HG03575 (cell line): ENCODE measurements around the gene GRAP.
"Not testable (repeated sequence)": the region's sequence is repeated elsewhere in the genome, so short reads cannot be mapped to it uniquely, and the experiment has no call there.

Experiments used
- ATAC-seq: cut with Tn5 transposase; IDR thresholded peaks from one replicate; pipeline ENCODE4 v1.9.1; 2021; ENCODE audit not compliant: unreplicated experiment, insufficient number of reproducible peaks, low FRiP score; ENCODE audit errors: extremely low read depth

Gene GRAP

DNA sequence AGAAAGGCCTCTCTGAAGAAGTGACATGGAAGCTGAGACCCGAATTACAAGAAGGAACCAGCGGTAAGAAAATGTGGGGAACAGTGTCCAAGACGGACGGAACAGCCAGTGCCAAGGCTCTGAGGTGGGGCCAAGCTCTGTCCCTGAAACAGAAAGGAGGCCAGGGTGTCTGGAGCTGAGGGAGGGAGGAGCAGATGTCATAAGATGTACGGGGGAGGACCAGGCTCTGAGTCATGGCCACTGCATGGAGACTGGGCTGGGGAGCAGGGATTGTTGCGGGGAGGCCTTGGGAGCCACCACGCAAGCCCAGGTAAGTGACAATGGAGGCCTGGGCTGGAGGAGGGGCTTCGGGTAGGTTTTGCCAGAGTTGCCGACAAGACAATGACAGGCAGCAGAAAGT lies 2.1 kb downstream of the GRAP start:
- ATAC-seq, result not testable (repeated sequence)

- not testable (repeated sequence) for ATAC-seq
Measured at GRCh38 chr17:19043032-19043431, 3.7 kb downstream of the GRAP start.

- ATAC-seq, result not testable (repeated sequence)
Measured at GRCh38 chr17:19042369-19042768, 4.4 kb downstream of the GRAP start.

- ATAC-seq, result not testable (repeated sequence)
Measured at GRCh38 chr17:19041871-19042270, 4.9 kb downstream of the GRAP start.

- not testable (repeated sequence) for ATAC-seq
Measured at GRCh38 chr17:19040350-19040749, 6.4 kb downstream of the GRAP start.

DNA sequence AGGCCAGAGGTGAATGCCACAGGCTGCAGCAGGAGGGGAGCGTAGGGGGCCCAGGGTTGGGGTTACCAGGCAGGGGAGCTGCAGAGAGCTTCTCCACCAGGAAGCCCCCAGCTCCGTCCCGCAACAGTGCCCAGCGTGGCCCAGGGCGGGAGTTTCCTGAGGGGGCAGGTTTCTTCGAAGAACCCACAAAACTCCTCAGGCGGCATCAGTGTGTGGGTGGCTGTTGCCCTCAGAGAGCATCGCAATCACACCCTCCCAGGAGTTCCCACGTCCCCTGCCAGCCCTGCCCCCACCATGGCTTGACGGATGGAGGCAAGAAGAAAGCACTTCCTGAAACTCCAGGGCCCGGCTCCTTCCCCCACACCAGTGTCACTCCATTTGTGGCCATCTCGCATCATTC lies 8.0 kb downstream of the GRAP start:
- ATAC-seq, result not testable (repeated sequence)

- not testable (repeated sequence) for ATAC-seq
Measured at GRCh38 chr17:19038007-19038406, 8.8 kb downstream of the GRAP start.

DNA sequence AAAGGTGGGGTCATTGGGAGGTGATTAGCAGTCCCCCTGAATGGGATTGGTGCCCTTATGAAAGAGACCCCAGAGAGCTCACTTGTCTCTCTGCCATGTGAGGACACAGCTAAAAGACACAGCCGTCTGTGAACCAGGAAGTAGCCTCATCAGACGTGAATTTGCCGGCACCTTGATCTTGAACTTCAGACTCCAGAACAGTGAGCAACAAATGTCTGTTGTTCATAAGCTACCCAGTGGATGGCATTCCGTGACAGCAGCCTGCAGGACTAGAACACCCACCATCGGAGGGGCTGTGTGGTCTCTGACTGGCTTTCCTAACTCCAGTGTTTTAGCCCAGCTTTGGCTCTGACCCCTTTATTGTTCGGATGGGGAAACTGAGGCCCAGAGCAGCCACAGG lies 9.2 kb downstream of the GRAP start:
- not testable (repeated sequence) for ATAC-seq

- not testable (repeated sequence) for ATAC-seq
Measured at GRCh38 chr17:19036186-19036585, 10.6 kb downstream of the GRAP start.

DNA sequence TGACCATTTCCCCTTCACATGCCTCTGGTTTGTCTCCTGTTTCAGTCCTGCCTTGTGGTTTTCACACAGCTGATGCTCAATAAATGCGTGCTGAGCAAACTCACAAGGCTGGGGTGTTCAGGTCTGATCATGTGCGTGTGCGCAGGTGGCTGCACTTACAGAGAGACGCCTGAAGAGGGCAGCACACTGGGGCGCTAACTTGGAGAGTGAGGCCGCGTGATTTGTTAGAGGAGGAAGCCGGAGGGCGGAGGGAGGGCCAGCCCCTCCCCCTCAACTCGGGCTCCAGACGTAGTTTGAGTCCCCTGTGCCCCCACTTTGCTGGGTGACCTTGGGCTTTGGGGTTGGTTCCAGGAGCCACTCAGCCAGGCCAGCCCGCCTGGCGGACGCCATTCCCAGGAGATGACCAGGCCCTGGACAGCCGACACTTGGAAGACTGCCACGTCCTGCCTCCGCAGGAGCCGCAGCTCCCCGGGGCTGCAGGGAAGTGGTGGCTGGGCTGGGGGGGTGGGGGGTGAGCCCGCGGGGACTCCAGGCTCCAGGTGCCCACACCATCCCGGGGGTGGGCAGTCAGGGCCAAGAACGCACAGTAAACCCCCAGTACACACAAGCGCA lies 14.3 kb downstream of the GRAP start:
- ATAC-seq, result not testable (repeated sequence)

- not testable (repeated sequence) for ATAC-seq
Measured at GRCh38 chr17:19031729-19032128, 15.0 kb downstream of the GRAP start.

DNA sequence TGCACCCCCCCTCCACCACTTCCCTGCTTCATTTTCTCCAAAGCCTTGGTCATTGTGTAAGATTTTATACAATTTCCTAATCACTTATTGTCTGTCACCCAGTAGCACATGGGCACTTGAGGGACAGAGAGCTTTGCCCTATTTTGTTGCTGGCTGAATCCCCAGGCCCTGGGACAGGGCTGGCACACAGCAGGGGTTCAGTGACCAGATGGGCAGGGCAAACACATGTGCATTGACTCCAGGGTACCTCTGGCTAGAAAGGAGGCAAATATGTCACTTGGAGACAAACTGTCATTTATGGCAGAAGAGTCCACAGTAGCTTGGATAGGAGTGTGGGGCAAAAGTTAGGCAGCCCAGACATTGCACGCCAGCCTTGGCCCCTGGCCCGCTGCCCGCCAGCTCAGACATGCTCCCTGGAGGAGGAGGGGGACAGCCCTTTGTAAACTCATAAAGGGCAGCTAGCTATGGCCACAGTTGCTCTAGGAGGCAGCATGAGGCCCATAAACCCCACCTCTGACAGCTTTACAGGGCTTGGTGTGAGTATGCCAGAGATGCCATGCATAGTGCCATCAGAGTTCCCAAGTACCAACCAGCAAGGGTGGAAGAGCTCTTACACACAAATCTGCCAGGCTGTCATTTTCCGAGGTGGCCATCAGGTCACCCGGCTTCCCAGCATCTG lies 15.8 kb downstream of the GRAP start:
- ATAC-seq, result not testable (repeated sequence)

DNA sequence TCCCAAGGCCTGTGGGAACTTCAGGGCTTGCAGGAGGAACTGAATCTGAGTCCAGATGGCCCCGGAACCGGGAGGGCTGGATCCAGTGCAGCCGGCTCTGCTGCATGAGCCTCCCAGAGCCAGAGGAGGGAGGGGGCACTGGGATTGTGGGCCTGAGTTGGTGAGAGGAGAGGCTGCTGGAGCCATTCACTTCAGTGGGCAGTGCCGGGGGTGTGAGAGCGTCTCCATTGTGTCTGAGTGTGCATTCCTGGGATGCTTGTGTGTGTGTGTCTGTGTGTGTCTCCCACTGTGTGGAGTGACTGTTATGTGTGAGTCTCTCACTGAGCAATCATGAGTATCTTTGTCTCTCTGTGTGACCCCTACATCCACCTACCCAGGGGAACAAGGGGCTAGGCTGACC lies 17.0 kb downstream of the GRAP start:
- ATAC-seq, result not testable (repeated sequence)

- ATAC-seq, result not testable (repeated sequence)
Measured at GRCh38 chr17:19028671-19029070, 18.1 kb downstream of the GRAP start.

- no peak for ATAC-seq
Measured at GRCh38 chr17:19024101-19025078, 22.4 kb downstream of the GRAP start.

DNA sequence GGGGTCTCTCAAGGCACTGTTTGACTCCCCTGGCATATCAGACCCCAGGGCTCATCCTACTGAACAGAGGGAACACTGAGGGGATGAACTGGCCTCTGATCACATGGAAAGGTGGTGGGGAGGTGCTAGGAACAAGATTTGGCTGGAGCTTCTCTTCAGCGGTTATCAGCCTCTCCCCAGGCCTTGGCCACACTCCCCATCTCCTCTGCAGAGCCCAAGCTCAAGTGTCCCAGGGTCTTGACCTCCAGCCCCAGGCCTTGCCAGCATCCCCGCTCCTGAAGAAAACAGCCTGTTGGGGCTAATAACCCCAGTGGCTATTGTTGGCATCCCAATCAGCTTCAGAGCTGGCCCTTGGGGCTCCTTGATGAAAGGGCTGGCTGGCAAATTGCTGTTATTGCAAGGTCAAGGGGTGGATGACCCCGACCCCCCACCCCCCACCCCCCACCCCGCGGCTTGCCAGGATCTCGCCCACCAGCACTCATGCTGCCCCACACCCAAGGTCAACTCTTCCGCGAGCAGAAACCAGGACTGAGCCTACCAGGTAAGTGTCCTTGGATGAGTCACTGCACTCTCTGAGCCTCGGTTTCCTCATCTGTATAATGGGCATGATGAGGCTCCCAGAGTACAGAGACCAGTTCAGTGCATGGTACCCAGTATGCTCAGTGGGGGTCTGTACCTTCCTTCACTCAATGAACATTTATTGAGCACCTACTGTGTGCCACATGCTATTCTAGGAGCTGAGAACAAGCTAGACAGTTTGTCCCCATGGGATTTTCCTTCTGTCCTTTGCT lies 23.4 kb downstream of the GRAP start:
- ATAC-seq, result no peak

DNA sequence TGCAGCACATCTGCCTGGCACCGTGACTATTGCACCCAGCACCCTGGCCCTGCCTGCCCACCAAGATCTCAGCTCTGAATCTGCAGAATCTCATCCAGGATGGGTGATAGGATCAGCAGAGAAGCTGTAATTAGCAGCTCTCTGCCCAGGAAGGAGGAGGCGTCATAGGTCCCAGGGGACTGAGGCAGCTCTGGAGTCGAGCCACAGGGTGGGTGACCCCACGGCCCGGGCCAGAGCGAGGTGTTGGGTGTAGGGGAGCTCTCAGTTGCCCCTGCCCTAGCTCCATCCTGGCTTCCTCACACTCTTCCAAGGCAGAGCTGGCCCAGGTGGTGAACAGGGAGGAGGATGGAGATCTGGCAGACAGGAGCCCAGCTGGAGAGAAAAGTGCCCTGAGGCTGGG lies 24.0 kb downstream of the GRAP start:
- ATAC-seq, result no peak

GRCh38 chr17:19022128-19022527 lies 24.6 kb downstream of the GRAP start:
- ATAC-seq, result no peak

- ATAC-seq, result no peak
Measured at GRCh38 chr17:19021622-19022083, 25.1 kb downstream of the GRAP start.
